GM18909 (cell line): ENCODE results near the gene CBLN3.

Experiments
- ATAC-seq: cut with Tn5 transposase; IDR thresholded peaks from one replicate; pipeline ENCODE4 v1.9.1; 2021; ENCODE audit warnings: mild to moderate bottlenecking; ENCODE audit not compliant: unreplicated experiment, poor library complexity

The CBLN3 gene

GRCh38 chr14:24407608-24408325 is 21.7 kb downstream of the CBLN3 start:
- no peak for ATAC-seq

- ATAC-seq: no peak
Measured at GRCh38 chr14:24406416-24406815, 23.1 kb downstream of the CBLN3 start.

- no peak for ATAC-seq
Measured at GRCh38 chr14:24404814-24405213, 24.7 kb downstream of the CBLN3 start.

- ATAC-seq: no peak
Measured at GRCh38 chr14:24403294-24403998, 26.0 kb downstream of the CBLN3 start.

- ATAC-seq: no peak
Measured at GRCh38 chr14:24401810-24402702, 27.4 kb downstream of the CBLN3 start.

GRCh38 chr14:24399999-24400718 is 29.3 kb downstream of the CBLN3 start:
- ATAC-seq: no peak

GRCh38 chr14:24399447-24399822 is 30.0 kb downstream of the CBLN3 start:
- no peak for ATAC-seq

- no peak for ATAC-seq
Measured at GRCh38 chr14:24398653-24399446, 30.6 kb downstream of the CBLN3 start, which contains the start of gene NYNRIN. NYNRIN (plus strand) TSS chr14:24399003; CDS start chr14:24399247, 244 bp downstream.

- ATAC-seq: no peak
Measured at GRCh38 chr14:24398293-24398652, 31.2 kb downstream of the CBLN3 start.

GRCh38 chr14:24397639-24398292 is 31.7 kb downstream of the CBLN3 start:
- ATAC-seq: no peak

GRCh38 chr14:24395609-24396582 is 33.6 kb downstream of the CBLN3 start:
- no peak for ATAC-seq

- ATAC-seq: no peak
Measured at GRCh38 chr14:24394275-24394674, 35.2 kb downstream of the CBLN3 start.

GRCh38 chr14:24392325-24393091 is 37.0 kb downstream of the CBLN3 start:
- no peak for ATAC-seq

- ATAC-seq: no peak
Measured at GRCh38 chr14:24390701-24391468, 38.6 kb downstream of the CBLN3 start.

GRCh38 chr14:24389226-24389848 is 40.1 kb downstream of the CBLN3 start:
- ATAC-seq: no peak
